Epithelial cell of prostate (primary cell): ENCODE data around the gene ADD3.

Experiments used
- DNase-seq: peaks from one replicate; pipeline ENCODE4 v3.0.0-alpha.2; 2011; ENCODE audit warnings: low read depth, low spot score
- H3K27ac ChIP-seq: fragments of 450-650 bp; 2 replicates; pipeline ENCODE4 v1.5.1; 2017; ENCODE audit warnings: mild to moderate bottlenecking

The ADD3 gene

DNA sequence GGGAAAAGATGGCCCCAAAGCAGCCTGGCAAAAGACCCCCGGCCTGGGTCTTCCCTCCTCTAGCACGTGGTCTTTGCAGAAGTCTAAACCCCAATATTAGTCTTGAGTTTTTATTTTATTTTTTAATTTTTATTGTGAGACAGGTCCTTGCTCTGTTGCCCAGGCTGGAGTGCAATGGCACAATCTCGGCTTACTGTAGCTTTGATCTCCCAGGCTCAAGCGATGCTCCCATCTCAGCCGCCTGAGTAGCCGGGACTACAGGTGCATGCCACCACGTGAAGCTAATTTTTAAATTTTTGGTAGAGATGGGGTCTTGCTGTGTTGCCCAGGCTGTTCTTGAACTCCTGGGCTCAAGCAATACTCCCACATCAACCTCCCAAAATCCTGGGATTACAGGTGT, 159.4 kb downstream of the ADD3 start:
- DNase-seq: no peak
- no peak overlapping the region for H3K27ac ChIP-seq

DNA sequence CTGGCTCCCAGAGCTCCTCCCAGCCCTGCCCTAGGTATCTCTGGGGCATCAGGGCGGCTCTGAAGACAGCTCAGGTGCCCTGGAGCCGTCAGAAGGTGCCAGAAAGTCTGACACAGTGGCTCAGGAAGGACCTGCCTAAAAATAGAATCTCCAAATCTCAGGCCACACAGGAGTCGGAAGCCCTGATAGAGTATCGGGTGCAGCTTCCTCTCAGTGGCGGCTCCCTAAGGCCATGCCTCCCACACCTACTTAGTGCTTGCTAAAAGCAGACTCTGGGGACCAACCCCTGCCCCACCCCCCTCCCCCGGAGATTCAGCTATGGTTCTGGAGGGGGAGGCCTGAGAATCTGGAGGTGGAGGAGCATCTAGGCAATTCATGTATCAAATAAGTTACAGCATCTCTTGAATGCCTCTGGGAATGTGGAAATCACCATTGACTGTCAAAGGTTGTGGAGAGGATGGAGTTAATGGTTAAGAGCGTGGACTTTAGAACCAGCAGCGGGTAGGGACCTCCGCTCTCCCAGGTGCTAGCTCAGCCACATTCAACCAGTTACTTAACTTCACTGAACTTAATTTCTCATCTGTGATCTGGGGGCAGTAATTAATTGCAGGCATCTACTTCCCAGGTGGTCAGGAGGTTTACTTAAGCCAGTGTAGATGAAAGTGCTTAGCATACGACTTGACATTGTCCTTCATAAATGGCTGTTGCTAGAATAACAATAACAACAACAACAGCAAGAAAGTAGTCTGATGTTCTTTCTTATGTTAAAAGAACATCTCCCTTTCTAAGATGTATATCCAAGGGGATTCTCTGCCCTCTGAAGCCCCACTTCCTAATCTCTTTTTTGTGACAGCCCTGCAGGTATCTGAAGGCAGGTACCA, 161.1 kb downstream of the ADD3 start:
- H3K27ac ChIP-seq: no peak overlapping the region
- no peak for DNase-seq

DNA sequence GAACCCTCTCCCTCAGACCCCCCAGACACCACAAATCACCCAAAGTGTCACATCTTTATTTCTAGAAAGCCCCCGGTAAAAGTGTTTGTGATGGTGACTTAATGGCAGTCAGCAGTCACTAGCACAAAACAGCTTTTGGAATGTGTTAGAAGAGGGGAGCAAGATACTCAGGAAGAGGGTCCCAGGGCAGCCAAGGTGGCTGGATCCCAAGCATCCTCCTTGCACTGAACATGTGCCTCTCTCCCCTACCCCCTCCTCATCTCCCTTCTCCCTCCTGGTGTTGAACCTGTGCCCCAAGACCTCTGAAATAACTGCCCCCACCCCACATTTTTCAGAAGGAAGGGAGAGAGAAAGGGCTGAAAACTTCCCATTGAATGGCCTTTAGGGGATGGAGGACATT, 161.8 kb downstream of the ADD3 start:
- DNase-seq: no peak
- H3K27ac ChIP-seq: no peak overlapping the region

DNA sequence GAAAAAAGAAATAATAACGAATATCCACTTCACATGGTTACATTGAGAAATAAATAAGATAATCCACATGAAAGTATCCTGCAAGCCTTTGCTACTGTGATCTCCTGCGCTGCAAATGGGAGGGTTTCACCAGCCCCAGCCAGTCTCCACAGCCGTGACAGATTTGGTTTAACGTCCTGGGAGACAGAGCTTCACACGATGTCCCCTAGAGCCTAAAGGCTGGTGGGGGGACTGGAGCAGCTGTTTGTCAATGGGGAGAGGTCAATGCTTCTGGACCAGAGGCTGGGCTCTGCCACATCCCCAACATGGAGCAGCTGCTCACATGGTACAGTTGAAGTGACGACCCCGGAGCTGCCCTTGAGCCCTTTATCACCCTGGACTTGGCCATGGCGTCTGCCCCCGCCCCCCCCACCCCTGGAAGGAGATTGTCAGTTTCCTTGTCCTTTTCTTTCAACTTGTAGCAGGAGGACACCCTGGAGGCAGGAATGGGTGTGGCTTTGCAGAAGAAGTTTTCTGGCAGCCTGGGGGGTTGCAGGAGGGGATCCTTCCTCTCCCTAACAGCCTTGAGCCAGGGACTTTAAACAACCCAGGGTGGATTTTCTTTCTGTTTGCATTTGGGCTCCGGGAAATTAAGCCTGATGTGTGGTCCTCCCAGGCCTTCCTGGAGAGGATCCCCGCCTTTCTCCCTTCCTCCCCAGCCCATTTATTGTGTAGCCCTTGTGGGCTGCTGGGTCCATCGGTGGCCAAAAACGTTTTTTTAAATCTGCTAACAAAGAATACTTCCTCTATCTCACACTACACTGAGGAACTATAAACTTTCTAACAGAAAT, 162.6 kb downstream of the ADD3 start:
- no peak overlapping the region for H3K27ac ChIP-seq
- DNase-seq: no peak

DNA sequence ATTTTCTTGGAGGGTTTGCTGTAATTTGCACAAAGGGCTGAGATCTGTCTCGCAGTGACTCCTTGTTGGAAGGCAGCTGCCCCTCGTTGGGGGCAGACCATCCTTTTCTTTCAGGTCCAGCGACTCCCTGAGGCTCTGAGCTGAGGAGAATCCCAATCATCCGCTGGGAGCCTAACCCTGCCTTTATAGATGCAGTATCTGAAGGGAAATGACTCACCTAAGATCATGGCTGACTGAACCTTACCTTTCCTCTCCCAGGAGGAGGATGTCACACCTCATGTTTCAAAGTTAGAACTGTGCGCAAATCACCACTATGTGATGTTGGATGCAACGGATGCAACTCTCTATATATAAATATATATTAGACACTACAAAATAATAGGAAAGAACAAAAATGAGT, 163.2 kb downstream of the ADD3 start:
- DNase-seq: no peak
- no peak overlapping the region for H3K27ac ChIP-seq

DNA sequence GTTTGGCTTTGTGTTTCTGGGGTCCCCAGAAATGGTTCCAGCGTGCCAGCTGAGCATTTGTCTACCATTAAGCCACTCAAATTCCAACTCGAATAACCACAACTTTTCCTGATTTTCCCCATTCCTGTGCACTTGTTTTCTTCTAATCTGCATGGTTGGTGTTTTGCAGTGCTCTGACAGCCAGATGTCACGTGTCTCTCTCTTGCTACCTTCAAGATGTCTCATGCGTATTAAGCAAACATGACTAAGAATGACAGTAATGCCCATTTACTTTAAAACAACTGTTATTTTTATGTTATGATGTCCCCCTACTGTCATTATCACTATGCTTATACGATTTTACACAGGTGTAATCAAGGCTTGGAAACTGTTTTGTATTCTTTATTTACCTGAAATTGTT, 164.4 kb downstream of the ADD3 start:
- no peak for DNase-seq
- no peak overlapping the region for H3K27ac ChIP-seq

DNA sequence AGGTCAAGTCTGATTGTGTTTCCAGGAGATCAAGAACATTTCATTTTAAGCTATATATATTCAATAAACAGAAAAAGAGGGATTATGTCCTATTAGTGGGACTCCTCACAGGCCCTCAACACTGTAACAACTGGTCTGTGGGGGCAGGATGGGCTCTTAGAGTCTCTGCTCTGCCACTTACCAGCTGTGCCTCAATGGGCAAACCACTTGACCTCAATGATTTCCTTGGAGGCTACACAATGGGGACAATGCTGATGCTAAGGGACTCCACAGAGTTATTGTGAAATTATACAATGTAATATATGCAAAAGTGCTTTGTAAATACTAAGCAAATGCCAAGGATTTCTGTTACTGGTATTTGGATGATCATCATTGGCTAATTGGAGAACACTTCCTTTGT, 166.4 kb downstream of the ADD3 start:
- no peak for DNase-seq
- no peak overlapping the region for H3K27ac ChIP-seq

DNA sequence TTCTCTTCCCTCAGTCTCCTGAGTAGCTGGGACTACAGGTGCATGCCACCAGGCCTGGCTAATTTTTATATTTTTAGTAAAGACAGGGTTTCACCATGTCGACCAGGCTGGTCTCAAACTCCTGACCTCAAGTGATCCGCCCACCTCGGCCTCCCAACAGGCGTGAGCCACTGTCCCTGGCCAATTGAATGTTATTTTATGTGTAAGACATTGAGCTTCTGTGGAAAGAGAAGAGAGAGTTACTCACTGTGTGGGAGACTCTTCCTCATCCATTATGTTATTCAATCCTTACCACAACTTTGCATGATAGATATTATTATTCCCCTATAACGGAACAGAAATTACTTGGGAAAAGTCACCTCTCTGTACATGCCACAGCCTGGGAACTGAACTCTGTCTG, 167.0 kb downstream of the ADD3 start:
- H3K27ac ChIP-seq: no peak overlapping the region
- DNase-seq: no peak

DNA sequence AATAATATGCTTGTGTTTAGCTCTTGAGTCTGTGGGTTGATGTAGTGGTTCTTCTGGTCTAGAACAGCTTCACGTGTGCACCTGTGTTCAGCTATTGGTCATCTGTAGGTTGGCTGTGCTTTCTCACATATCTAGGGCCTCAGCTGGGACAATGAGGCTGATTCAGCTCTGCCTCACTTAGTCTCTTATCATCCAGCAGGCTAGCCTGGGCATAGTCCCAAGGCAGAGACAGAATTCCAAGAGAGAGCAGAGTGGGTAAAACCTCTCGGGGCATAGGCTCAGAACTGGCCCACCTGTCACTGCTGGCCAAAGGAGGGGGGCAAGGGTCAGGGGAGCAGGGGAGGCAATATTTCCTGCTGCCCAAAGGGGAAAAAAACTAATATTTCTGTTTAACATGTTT, 167.6 kb downstream of the ADD3 start:
- DNase-seq: peak; percentile 45
- peak overlapping the region; percentile 54 for H3K27ac ChIP-seq

DNA sequence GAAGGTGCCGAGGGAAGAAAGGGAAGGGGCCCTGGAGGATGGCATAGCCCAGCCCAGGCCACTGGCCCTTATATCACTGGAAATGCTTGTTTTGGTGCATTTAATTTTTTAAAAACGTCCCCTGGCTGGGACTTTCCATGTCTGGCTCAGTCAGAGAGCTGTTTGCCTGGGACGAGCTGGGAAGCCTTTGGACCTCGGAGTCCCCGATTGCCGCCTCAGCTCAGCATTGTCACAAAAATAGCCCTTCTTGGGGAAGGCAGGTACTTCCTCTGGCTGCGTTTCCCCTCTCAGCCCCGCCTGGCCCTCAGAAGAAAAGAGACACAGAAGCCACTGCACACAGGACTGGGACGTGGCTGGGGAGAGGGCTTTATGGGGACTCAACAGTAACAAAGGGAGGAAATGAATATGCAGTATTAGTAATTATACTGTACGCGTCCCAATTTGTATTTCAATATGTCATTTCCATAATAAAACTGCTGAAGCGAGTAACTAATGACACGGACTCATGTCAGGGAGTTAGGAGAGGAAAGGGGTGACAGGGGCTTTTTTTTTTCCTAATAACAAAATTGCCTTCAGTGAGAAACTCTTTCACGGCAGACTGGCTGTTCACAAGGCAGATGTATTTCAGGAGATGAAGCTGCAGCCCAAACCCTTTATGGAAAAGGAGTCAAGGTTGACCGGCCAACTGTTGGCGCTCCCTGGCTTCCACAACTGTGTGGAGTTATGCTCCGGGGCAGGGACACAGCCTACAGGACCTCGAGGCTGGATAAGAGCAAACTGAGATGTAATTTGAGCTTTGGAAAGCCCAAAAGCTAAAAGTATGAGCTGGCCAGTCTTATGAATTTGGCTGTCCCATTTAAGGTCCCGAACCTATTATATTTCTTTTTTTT, 168.6 kb downstream of the ADD3 start:
- DNase-seq: no peak
- H3K27ac ChIP-seq: peak overlapping the region; percentile 54

DNA sequence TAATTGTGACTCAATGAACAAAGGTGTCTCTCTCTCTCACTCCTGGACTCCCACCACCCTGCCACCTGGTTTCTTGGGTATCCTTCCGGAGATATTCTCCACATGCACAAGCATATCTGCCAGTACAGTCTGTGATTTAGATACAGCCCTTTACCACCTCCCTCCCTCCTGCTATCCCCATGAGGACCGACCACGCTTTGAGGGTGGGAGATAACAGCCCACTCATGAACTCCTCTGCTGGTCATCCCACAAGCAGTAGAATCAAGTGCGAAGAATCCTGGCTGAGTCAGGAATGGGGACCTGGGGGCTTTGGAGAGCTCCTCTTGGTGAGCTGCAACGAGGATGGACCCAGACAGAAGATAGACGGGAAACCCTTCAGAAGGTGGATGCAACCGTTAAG, 171.4 kb downstream of the ADD3 start:
- no peak overlapping the region for H3K27ac ChIP-seq
- no peak for DNase-seq

DNA sequence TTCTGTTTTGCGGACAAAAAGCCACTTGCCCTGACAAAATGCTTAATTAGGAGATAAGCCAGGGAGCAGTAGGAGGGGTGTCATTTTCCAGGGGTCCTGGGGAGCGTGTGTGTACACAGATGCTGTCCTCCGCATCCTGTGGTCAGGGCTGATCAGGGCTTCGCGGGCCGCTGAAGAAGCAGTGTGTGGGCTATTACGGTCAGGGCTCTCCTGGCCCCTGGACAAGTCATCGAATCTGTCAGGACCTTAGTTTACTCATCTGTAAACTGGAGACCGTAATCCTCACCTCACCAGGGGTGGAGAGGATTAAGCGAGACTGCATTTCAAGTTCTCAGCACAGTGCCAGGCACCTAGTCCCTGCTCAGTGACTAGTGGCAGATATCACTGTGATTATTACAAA, 173.7 kb downstream of the ADD3 start:
- no peak for DNase-seq
- H3K27ac ChIP-seq: no peak overlapping the region

DNA sequence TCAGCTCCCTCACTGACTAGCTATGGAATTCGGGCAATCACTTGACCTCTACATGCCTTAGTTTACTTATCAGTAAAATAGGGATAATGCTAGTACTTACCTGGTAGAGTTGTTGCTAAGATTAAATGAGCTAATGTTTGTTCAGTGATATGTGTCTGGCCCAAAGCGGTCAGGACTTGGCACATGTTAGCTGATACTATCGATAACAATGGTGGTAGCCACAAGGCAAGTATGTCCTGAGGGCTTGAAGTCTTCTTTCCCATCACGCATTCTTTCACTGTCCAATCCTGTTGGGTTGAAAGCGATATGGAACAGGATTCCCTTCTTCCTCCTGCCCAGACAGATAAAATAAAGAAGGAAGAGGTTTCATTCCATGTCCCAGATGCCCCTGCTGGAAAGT, 174.1 kb downstream of the ADD3 start:
- no peak overlapping the region for H3K27ac ChIP-seq
- no peak for DNase-seq

DNA sequence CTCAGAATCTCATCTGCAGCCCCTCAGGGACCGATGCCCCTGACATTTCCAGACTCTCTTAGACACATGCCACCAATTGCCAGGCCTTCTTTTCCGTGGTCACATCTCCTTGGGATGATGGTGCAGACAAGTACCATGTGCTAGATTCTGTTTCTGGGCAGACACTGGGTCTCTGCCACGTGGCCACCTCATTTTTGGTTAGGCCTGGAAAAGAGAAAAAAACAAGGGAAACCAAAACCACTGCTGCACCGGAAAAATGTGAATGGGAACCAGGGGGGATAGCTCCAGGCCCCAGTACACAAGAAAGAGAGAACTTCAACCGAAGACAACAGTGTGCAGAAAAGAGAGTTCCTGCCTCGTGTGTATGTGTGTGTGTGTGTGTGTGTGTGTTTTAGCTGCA, 176.6 kb downstream of the ADD3 start:
- DNase-seq: no peak

More for the DNA sequence above, 176.6 kb downstream of the ADD3 start:
- H3K27ac ChIP-seq: no peak overlapping the region
